Measurements from ENCODE around the gene AFF2.

Gene AFF2

DNA sequence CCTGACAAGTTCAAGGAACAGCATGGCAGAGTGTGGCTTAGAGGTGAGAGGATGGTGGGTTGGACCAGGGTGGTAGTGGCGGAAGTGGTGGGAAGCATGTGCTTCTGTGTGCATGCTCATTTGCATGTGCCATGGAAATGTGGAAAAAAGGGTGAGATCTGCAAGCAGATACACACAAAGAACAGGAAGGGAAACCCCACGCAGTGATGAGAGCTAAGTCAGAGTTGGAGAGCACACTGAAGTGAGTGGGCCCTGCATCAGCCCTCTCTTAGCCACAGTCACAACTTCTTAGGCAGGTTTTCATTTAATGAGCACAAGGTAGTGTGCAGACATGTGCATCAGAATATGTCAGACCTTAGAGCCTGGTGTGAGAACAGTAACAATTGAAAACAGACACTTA is 483.8 kb downstream of the AFF2 start:
- Mint-ChIP-seq H3K4me1 (peaks cover 3% of the 10 kb centered on the region), H3K36me3 (no peaks in the 10 kb centered on the region), H3K9me3 (no peaks in the 10 kb centered on the region), H3K27me3 (no peaks in the 10 kb centered on the region), H3K4me3 (no peak overlapping the region), H3K27ac (no peak overlapping the region)
- DNase-seq: no peak
- CTCF ChIA-PET: no interaction called here

DNA sequence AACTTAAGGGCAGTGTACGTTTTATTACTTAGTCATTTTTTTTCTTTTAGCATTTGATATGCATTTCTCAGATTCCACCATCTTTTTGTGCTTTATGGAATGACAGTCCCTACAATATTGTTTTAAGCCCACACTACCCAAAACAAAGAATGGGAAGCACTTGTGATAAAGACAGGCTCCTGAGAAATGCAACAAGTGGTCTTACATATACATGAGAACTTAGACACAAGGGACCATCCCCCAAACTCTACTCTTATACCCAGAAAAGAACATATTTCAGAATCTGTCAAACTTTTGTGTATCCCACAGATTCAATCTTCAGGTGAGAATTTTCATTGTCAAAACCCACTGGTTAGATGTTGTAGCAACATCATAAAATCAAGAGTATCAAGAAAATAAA is 491.1 kb downstream of the AFF2 start:
- H3K27me3 Mint-ChIP-seq: no peaks in the 10 kb centered on the region
- CTCF ChIA-PET: no interaction called here

DNA sequence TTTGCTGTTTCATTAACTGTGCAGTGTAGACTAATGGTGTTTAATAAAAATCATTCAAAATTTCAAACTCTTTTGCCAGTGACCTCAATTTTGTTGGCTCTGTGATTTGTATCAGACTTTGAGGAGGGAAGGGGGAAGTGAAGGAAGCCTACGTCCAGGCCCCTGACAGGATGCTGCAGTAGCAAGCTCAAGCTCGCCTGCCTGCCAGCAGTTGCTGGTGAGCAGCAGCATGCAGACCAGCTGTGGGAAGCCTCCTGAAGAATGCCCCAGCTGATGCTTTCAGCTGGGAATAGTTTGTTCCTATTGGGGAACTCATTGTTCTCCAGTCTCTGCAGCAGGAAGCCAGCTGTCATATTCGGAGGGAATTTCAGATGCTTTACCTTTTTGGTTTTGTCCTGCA is 495.2 kb downstream of the AFF2 start:
- no peak overlapping the region for H3K4me3 Mint-ChIP-seq
- H3K36me3 Mint-ChIP-seq: no peaks in the 10 kb centered on the region
- no peaks in the 10 kb centered on the region for H3K27me3 Mint-ChIP-seq
- no peak for DNase-seq
- H3K27ac Mint-ChIP-seq: no peak overlapping the region
- no peaks in the 10 kb centered on the region for H3K4me1 Mint-ChIP-seq
- CTCF ChIA-PET: no interaction called here
- no peaks in the 10 kb centered on the region for H3K9me3 Mint-ChIP-seq

More for the DNA sequence above, 491.1 kb downstream of the AFF2 start:
- H3K4me3 Mint-ChIP-seq: no peak overlapping the region
- H3K36me3 Mint-ChIP-seq: no peaks in the 10 kb centered on the region
- no peaks in the 10 kb centered on the region for H3K4me1 Mint-ChIP-seq
- H3K9me3 Mint-ChIP-seq: no peaks in the 10 kb centered on the region
- H3K27ac Mint-ChIP-seq: no peak overlapping the region
- no peak for DNase-seq

DNA sequence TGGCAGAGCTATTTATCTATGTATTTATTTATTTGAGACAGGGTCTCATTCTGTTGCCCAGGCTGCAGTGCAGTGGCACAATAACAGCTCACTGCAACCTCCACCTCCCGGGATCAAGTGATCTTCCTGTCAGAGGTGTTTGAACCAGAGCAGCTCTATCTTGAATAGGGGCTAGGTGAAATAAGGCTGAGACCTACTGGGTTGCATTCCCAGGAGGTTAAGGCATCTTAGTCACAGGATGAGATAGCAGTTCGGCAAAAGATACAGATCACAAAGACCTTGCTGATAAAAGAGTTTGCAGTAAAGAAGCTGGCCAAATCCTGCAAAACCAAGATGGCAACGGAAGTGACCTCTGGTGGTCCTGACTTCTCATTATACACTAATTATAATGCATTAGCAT is 501.9 kb downstream of the AFF2 start:
- no peak for DNase-seq
- Mint-ChIP-seq H3K27ac (no peak overlapping the region), H3K36me3 (no peaks in the 10 kb centered on the region), H3K4me3 (no peak overlapping the region), H3K4me1 (no peaks in the 10 kb centered on the region), H3K27me3 (no peaks in the 10 kb centered on the region), H3K9me3 (no peaks in the 10 kb centered on the region)
- CTCF ChIA-PET: no interaction called here

DNA sequence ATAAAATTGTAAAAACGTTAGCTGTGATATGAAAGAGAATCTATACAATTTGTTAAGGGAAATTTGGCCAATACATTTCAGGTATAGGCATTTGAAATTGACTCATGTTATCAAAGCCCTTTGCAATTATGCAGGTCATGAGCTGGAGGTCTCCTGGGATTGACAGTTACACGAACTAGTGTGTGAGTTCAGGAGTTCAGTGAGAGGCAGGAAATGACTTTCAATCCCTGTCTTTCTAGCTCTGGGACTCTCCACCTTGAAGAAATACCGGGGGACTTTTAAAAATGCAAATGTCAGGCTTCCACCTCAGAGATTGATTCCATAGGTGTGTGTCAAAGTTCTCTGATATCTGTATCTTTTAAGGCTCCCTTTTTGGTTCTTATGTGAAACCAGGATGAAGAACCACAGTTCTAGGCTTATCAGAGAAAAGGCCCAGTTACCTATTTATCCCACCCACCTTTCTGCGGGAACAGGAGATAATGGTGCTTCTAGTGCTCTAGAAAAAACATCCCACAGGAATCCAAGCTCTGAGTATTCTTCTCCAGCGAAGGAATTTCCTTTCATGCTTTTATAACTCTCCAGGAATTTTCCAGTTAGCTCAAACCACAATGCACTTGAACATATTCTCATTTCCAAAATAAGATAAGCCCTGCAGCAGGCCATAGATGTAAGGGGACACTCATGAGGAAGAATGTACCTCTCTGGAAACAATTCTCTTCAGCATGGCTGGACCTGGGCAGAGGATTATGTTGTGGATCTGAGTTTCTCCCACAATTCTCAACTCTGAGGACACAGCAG is 503.6 kb downstream of the AFF2 start:
- DNase-seq: no peak
- CTCF ChIA-PET: no interaction called here
- Mint-ChIP-seq H3K4me1 (no peaks in the 10 kb centered on the region), H3K27ac (no peak overlapping the region), H3K36me3 (no peaks in the 10 kb centered on the region), H3K27me3 (no peaks in the 10 kb centered on the region), H3K4me3 (no peak overlapping the region), H3K9me3 (no peaks in the 10 kb centered on the region)

DNA sequence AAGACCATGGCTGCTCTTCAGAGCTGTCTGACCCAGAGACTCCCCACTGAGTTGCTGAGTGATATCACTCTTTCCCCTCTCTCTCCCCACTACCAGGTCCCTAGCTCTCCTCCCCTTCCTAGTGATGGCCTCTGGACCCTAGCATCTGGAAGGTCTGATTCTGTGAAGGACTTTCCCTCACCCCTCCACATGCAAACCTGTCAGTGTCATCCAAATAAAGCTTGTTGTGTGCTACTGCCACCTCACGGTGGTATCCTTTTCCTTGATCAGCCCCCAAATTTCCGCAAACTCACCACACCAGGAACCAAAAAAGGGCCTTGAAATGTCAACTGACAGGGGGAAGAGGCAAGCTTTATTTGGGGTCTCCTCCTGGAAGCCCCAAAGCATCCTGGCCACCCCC is 504.5 kb downstream of the AFF2 start:
- Mint-ChIP-seq H3K4me3 (no peak overlapping the region), H3K27me3 (no peaks in the 10 kb centered on the region), H3K9me3 (no peaks in the 10 kb centered on the region), H3K27ac (no peak overlapping the region), H3K4me1 (no peaks in the 10 kb centered on the region), H3K36me3 (no peaks in the 10 kb centered on the region)
- CTCF ChIA-PET: no interaction called here
- no peak for DNase-seq

DNA sequence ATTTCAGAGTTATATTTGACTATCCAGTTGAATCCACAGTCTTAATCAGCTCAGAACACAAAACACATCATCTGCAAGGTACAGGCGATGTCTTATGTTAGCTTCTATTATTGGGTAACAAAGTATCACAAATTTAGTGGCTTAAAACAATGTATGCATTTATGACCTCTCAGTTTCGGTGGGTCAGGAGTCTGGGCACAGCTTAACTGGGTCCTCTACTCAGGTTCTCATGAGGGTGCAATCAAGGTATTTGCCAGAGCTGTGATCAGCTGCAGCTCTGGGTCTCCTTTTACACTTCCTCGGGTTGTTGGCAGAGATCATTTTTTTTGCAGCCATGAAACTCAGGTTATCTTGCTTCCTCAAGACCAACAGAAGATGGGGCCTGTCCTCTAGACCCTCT is 505.8 kb downstream of the AFF2 start:
- Mint-ChIP-seq H3K36me3 (no peaks in the 10 kb centered on the region), H3K27me3 (no peaks in the 10 kb centered on the region), H3K4me1 (no peaks in the 10 kb centered on the region), H3K4me3 (no peak overlapping the region), H3K27ac (no peak overlapping the region), H3K9me3 (no peaks in the 10 kb centered on the region)
- no peak for DNase-seq
- CTCF ChIA-PET: no interaction called here

DNA sequence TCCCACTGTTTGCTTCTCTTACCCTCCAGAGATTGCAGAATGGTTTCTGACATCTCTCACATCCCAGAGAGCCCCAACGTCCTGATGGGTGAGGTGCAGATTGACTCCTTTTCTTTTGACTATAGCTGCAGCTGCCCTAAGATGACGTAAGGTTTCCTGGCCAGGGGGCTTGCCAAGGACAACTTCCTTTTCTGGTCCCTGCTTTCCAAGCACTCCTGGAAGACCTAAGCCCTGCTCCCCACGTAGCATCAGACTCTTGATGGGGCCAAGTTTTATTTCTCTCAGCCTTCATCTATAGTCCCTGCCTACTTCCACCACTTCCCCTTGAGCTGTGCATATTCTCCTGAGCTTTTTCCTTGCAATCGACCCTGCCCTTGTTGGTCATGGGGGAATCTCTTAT is 507.0 kb downstream of the AFF2 start:
- Mint-ChIP-seq H3K4me3 (no peak overlapping the region), H3K9me3 (no peaks in the 10 kb centered on the region), H3K27ac (no peak overlapping the region), H3K4me1 (no peaks in the 10 kb centered on the region), H3K27me3 (no peaks in the 10 kb centered on the region), H3K36me3 (no peaks in the 10 kb centered on the region)
- no peak for DNase-seq
- CTCF ChIA-PET: no interaction called here

DNA sequence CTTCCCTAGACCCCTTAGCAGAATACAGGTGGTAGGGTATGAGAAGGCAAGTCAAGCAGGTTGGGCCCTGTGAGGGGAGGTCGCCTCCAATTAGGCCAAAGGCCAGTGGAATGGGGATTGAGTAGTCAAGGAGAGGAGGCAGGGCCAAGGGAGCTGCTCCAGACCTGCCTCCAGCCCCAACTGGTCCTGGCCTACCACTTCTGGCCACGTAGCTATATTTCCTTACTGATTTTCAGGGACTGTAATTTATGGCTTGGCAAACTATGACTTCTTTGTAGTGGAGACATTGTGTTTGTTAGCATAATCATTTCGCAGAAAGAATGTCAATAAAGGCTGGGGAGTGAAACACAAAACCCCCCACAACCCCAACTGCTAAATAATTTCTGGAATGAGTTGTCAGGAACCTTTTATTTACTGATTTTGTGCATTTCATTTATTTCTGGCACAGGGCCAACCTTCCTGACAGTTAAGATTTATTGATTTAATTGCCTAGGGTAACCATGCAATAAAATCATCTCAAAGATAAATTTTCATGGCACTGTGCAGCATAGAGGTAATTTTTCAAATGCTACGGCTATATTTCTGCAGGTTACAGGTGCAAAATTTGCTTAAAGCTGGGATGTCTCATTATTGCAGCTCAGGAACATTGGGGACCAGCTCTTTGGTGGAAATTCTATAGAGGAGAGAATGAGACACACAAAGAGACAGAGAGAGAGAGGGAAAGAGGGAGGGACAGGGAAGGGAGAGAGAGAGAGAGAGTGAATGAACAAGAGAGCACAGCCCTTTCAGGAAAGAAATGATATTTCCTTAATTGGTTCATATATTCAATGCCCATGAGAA is 509.8 kb downstream of the AFF2 start:
- H3K4me3 Mint-ChIP-seq: no peak overlapping the region
- DNase-seq: no peak
- no peak overlapping the region for H3K27ac Mint-ChIP-seq
- CTCF ChIA-PET: no interaction called here
- H3K27me3 Mint-ChIP-seq: no peaks in the 10 kb centered on the region
- H3K9me3 Mint-ChIP-seq: no peaks in the 10 kb centered on the region
- H3K36me3 Mint-ChIP-seq: no peaks in the 10 kb centered on the region
- no peaks in the 10 kb centered on the region for H3K4me1 Mint-ChIP-seq

DNA sequence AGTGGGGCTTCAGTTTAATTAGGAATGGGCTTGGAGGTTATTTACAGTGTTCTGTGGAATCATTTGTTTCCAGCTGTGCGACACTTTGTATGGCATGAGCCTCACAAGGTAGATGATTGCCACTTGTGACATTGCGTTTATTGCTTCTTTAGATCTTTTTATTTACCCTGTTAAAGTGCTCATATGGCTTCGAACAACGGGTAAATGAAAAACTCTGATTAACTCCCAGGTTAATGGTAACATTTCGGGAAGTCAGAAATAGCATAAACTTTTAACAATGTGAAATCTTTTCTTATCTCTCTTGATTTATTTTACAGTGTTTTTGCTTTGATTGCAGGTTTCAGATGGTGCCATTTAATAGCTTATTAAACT is 510.4 kb downstream of the AFF2 start:
- Mint-ChIP-seq H3K36me3 (no peaks in the 10 kb centered on the region), H3K27me3 (no peaks in the 10 kb centered on the region), H3K4me3 (no peak overlapping the region), H3K4me1 (no peaks in the 10 kb centered on the region), H3K9me3 (no peaks in the 10 kb centered on the region), H3K27ac (no peak overlapping the region)
- CTCF ChIA-PET: no interaction called here
- no peak for DNase-seq

DNA sequence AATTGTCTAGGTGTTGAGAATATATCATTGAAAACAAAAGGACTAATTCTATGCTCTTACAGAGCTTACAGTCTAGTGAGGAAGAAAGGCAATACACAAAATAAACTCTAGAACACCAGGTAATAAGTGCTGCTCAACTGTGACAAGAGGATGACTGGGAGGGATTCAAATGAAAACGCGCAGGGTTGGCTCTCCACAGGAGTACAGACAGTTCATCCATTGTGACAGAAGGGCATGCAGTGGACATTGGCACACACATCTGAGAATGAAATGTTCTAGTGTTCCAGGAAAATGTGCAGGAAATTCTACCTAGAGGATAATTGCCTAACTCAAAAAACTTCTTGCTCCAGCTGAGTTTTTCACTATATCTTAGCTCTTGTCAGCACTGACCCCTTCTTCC is 512.7 kb downstream of the AFF2 start:
- CTCF ChIA-PET: no interaction called here
- no peaks in the 10 kb centered on the region for H3K36me3 Mint-ChIP-seq
- no peaks in the 10 kb centered on the region for H3K4me1 Mint-ChIP-seq
- H3K9me3 Mint-ChIP-seq: no peaks in the 10 kb centered on the region
- no peaks in the 10 kb centered on the region for H3K27me3 Mint-ChIP-seq
- no peak overlapping the region for H3K4me3 Mint-ChIP-seq
- DNase-seq: no peak
- H3K27ac Mint-ChIP-seq: no peak overlapping the region

DNA sequence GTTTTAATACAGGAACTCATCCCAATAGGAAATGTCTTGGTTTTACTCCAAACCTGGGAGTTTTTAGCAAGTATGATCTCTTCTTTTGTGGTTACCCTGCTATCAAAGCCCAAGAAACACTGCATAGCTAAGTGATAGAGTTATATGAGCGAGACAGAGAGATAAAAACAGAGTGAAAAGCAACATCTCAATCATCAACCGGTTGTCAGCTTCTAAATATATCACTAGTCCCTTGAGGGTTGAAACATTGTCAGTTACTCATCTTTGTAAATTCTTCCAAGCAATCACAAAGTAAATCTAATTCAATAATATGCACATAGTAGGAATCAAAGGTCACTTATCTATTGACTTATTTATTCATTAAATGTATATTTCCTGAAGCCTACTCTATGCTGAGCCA is 520.7 kb downstream of the AFF2 start:
- Mint-ChIP-seq H3K27me3 (no peaks in the 10 kb centered on the region), H3K4me3 (no peak overlapping the region), H3K4me1 (no peaks in the 10 kb centered on the region), H3K27ac (no peak overlapping the region), H3K36me3 (no peaks in the 10 kb centered on the region), H3K9me3 (no peaks in the 10 kb centered on the region)
- CTCF ChIA-PET: no interaction called here
- DNase-seq: no peak

DNA sequence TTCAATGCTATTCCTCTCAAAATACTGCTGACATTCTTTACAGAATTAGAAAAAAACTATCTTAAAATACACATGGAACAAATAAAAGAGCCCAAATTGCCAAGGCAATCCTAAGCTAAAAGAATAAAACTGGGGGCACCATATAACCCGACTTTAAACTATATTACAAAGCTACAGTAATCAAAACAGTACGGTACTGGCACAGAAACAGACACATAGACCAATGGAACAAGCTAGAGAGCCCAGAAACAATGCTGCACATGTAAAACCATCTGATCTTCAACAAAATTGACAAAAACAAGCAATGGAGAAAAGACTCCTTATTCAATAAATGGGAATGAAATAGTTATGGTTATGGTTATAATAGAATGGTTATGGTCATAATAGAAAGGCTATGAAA is 522.1 kb downstream of the AFF2 start:
- no peaks in the 10 kb centered on the region for H3K36me3 Mint-ChIP-seq
- CTCF ChIA-PET: no interaction called here
- no peaks in the 10 kb centered on the region for H3K4me1 Mint-ChIP-seq
- no peaks in the 10 kb centered on the region for H3K9me3 Mint-ChIP-seq
- H3K4me3 Mint-ChIP-seq: no peak overlapping the region
- no peaks in the 10 kb centered on the region for H3K27me3 Mint-ChIP-seq
- DNase-seq: no peak
- no peak overlapping the region for H3K27ac Mint-ChIP-seq

DNA sequence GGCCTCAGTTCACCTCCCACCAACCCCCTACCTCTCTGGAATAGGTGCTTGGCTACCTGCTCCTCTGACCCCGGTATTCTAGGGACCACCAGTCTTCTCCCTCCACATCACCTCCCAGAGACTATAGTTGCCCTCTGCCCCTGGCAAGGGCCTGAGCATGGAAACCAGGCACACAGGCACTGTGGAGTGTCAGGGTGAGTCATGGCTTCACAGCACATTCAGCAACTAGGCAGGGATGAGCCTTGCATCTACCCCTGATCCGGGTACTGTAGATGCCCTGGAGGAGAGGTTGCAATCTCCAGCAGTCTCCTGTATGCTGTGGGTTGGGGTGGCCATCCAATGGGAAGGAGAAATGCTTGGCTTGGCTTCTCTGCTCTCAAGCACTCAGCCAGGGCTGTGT is 532.0 kb downstream of the AFF2 start:
- CTCF ChIA-PET: no interaction called here
- no peaks in the 10 kb centered on the region for H3K27me3 Mint-ChIP-seq
- no peak for DNase-seq
- H3K4me1 Mint-ChIP-seq: no peaks in the 10 kb centered on the region
- no peaks in the 10 kb centered on the region for H3K36me3 Mint-ChIP-seq
- H3K4me3 Mint-ChIP-seq: no peak overlapping the region
- H3K9me3 Mint-ChIP-seq: no peaks in the 10 kb centered on the region
- H3K27ac Mint-ChIP-seq: no peak overlapping the region

DNA sequence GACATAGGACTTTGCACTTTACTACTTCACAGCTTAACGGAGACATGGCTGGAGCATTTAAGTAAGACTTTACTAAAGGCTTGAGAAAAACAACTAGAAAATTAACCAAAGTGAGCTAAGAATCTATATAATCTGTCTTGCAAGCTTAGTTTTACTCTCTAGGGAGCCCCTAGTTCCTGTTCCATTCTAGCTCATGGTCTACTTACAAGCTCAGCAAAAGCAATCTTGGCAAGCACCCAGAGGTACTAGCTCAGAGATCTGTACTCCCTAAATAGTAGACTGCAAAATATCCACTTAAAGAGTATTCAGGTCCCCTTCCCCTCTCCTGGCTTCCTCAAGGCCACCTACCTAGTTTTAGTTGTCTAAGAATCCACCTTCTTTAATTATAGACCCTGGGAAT is 535.7 kb downstream of the AFF2 start:
- no peak overlapping the region for H3K4me3 Mint-ChIP-seq
- H3K36me3 Mint-ChIP-seq: no peaks in the 10 kb centered on the region
- H3K27ac Mint-ChIP-seq: no peak overlapping the region
- DNase-seq: no peak
- H3K4me1 Mint-ChIP-seq: no peaks in the 10 kb centered on the region
- H3K9me3 Mint-ChIP-seq: no peaks in the 10 kb centered on the region
- no peaks in the 10 kb centered on the region for H3K27me3 Mint-ChIP-seq
- CTCF ChIA-PET: interaction anchor here (1.0 kb wide), 1 partner anchor 66 kb away, joined by 3 read pairs; no protein-coding TSS in a partner anchor

All from activated naive CD4-positive, alpha-beta T cell treated with anti-CD3 and anti-CD28 coated beads, Interleukin-2, amount 10 ng/mL, durations not matched to agents 7 days and 5 days (primary cell).